ENCODE data around the gene GALNT9. TPM values are rescaled to one million over a fixed set of nuclear protein-coding genes. Genes with fewer than 3 reads are reported as not detected.

The GALNT9 gene
- polyA plus RNA-seq, 2 of the 4 experiments (the other 2 are of a cell fraction) = 0.66 to 2.8 TPM

- no peak for TF ChIP-seq NPAS2 (CRISPR knock-in tag; IDR thresholded peaks at IDR 0.05; ENCODE audit: borderline replicate concordance)
- TF ChIP-seq SREBF2 (IDR thresholded peaks at IDR 0.05) = no peak
These were observed 82.2 kb downstream of the GALNT9 start (continued) for GRCh38 chr12:132246997-132247717.

GRCh38 chr12:132245521-132246101 is 83.8 kb downstream of the GALNT9 start:
- 79% methylated on average over 20 of the region's 28 CpGs for WGBS (ENCODE audit: missing lambda C conversion rate)
- ATAC-seq (peak in 1 of 2 experiments; percentile 24; a peak in 3 of 6 replicates), FAIRE-seq (no peak), DNase-seq (ENCODE audit: low read depth in 1 of 2, low spot score in 1 of 2) (no peak)
- Histone ChIP-seq H3K9me3 (no peaks in the 10 kb centered on the region), H3K4me1 (no peaks in the 10 kb centered on the region), H3K4me2 (no peak overlapping the region), H3K4me3 (no peak overlapping the region), H3K27ac (no peak overlapping the region)
- ChIA-PET POLR2A (no interaction called here), CTCF (interaction anchor here (2.7 kb wide), 1 partner anchor 169 kb away, joined by 9 read pairs; no protein-coding TSS in a partner anchor)
- TF ChIP-seq HEYL (CRISPR knock-in tag; IDR thresholded peaks at IDR 0.05) (no peak), CBX2 (IDR thresholded peaks at IDR 0.05; ENCODE audit: borderline replicate concordance, low read depth) (no peak), MAZ (IDR thresholded peaks at IDR 0.05; ENCODE audit: borderline replicate concordance, low read depth, low read length) (no peak), ESRRA (IDR thresholded peaks at IDR 0.05; ENCODE audit: borderline replicate concordance, low read length) (no peak), SMC3 (IDR thresholded peaks at IDR 0.05) (no peak), PHF8 (IDR thresholded peaks at IDR 0.05; ENCODE audit: borderline replicate concordance, low read depth) (no peak), POLR2A (IDR thresholded peaks at IDR 0.05; ENCODE audit: low read length) (no peak), EHF (CRISPR knock-in tag; IDR thresholded peaks at IDR 0.05) (no peak), ZSCAN20 (CRISPR knock-in tag; IDR thresholded peaks at IDR 0.05) (no peak), ATOH8 (CRISPR knock-in tag; IDR thresholded peaks at IDR 0.05; ENCODE audit: low read depth) (no peak), HMGXB4 (CRISPR knock-in tag; IDR thresholded peaks at IDR 0.05; ENCODE audit: borderline replicate concordance) (no peak), FOSB (CRISPR knock-in tag; IDR thresholded peaks at IDR 0.05) (no peak), NR3C1 (IDR thresholded peaks at IDR 0.05) (no peak), USF2 (IDR thresholded peaks at IDR 0.05) (no peak), CEBPB (IDR thresholded peaks at IDR 0.05) (no peak), CTCF (IDR thresholded peaks at IDR 0.05) (no peak), KDM1A (IDR thresholded peaks at IDR 0.05; ENCODE audit: low read depth) (no peak), TP53 (CRISPR knock-in tag; IDR thresholded peaks at IDR 0.05) (no peak)

Data from A549 (cell line).